A549 (cell line): Measurements from ENCODE around the gene CHKA. TPM values are rescaled to one million over a fixed set of nuclear protein-coding genes. Genes with fewer than 3 reads are reported as not detected.

Source experiments
- ATAC-seq, 2 experiments: fragments of 200-7000 bp in 1 of 2; fragments of >200 bp in 1 of 2; cut with Nextera tagmentation in 1 of 2; cut with Tn5 transposase in 1 of 2; 3 replicates each; pipeline versions ENCODE4 v1.8.0 to v1.9.1; 2018 to 2020; ENCODE audit warnings: mild to moderate bottlenecking in 1 of 2, moderate library complexity in 1 of 2
- CTCF ChIA-PET: fragments of 300-600 bp; sonication (Branson Sonifier 250); formaldehyde crosslinking; extraction: SDS; loops from one replicate; lab custom pipeline; 2021; ENCODE audit warnings: antibody characterized with exemption, inconsistent platforms; lab: Yijun Ruan, JAX
- POLR2A ChIA-PET: fragments of 350-600 bp; formaldehyde crosslinking; extraction: SDS; loops from one replicate; lab custom pipeline; 2021; ENCODE audit warnings: antibody characterized with exemption, inconsistent platforms; lab: Yijun Ruan, JAX
- DNase-seq, 2 experiments: peaks; one replicate each; pipeline versions ENCODE4 v3.0.0 to v3.0.0-alpha.2; 2011 to 2016; ENCODE audit warnings: low read depth in 1 of 2, low spot score in 1 of 2
- FAIRE-seq: peaks from 2 replicates; lab custom pipeline; 2011; peaks lifted over from hg19 to GRCh38; lab: Jason Lieb, UNC
- H3K27ac ChIP-seq, 2 experiments: fragments of >200 bp; sonication (Bioruptor Twin); formaldehyde crosslinking; 3 replicates each; pipeline ENCODE4 v1.5.1; 2016 to 2017
- H3K4me1 ChIP-seq: fragments of >200 bp; sonication (Bioruptor Twin); formaldehyde crosslinking; 3 replicates; pipeline ENCODE4 v1.6.1; 2016
- H3K4me2 ChIP-seq: fragments of >200 bp; sonication (Bioruptor Twin); formaldehyde crosslinking; 3 replicates; pipeline ENCODE4 v1.6.1; 2016
- H3K4me3 ChIP-seq: fragments of >200 bp; sonication (Bioruptor Twin); formaldehyde crosslinking; 3 replicates; pipeline ENCODE4 v1.5.1; 2016
- H3K9me3 ChIP-seq: fragments of >200 bp; sonication (Bioruptor Twin); formaldehyde crosslinking; 3 replicates; pipeline ENCODE4 v1.6.1; 2016
- CHD2 ChIP-seq: fragments of 150-350 bp; IDR thresholded peaks from 2 replicates; pipeline ENCODE4 v1.6.1; 2014; ENCODE audit warnings: low read length; ENCODE audit not compliant: partially characterized antibody
- CTCF ChIP-seq: fragments of >200 bp; sonication (Bioruptor Twin); formaldehyde crosslinking; IDR thresholded peaks from 3 replicates; pipeline ENCODE4 v1.5.1; 2016
- E2F6 ChIP-seq: IDR thresholded peaks from 2 replicates; pipeline ENCODE4 v1.6.1; 2012; ENCODE audit warnings: low read depth, borderline replicate concordance
- FOXS1 ChIP-seq: fragments of 250-450 bp; sonication (Bioruptor Pico); IDR thresholded peaks from 2 replicates; pipeline ENCODE4 v1.5.0; 2020; ENCODE audit warnings: mild to moderate bottlenecking, moderate library complexity
- GATA3 ChIP-seq: IDR thresholded peaks from 2 replicates; pipeline ENCODE4 v1.6.1; 2012; ENCODE audit warnings: borderline replicate concordance
- HDAC2 ChIP-seq: fragments of 200-600 bp; sonication (generic); IDR thresholded peaks from 2 replicates; pipeline ENCODE4 v1.6.1; 2016
- HEYL ChIP-seq: fragments of 250-450 bp; sonication (Bioruptor Pico); IDR thresholded peaks from 2 replicates; pipeline ENCODE4 v1.8.0; 2021; ENCODE audit warnings: mild to moderate bottlenecking, moderate library complexity
- HOXB13 ChIP-seq: fragments of 250-450 bp; sonication (Bioruptor Pico); IDR thresholded peaks from 2 replicates; pipeline ENCODE4 v1.5.0; 2020; ENCODE audit warnings: low read depth, mild to moderate bottlenecking, moderate library complexity
- HOXB5 ChIP-seq: fragments of 250-450 bp; sonication (Bioruptor Pico); IDR thresholded peaks from 2 replicates; pipeline ENCODE4 v1.5.0; 2020; ENCODE audit warnings: mild to moderate bottlenecking, moderate library complexity
- JUNB ChIP-seq: fragments of >200 bp; sonication (Bioruptor Twin); formaldehyde crosslinking; IDR thresholded peaks from 2 replicates; pipeline ENCODE4 v1.6.1; 2016
- KDM5A ChIP-seq: fragments of 200-600 bp; sonication (generic); IDR thresholded peaks from 2 replicates; pipeline ENCODE4 v1.6.1; 2016; ENCODE audit warnings: antibody characterized with exemption, mild to moderate bottlenecking
- MAFK ChIP-seq: fragments of 450-650 bp; IDR thresholded peaks from 2 replicates; pipeline ENCODE4 v1.6.1; 2014; ENCODE audit not compliant: partially characterized antibody
- MAX ChIP-seq: IDR thresholded peaks from 2 replicates; pipeline ENCODE4 v1.6.1; 2012
- NFE2L2 ChIP-seq: fragments of 150-350 bp; conservative IDR thresholded peaks from 2 replicates; pipeline ENCODE4 v1.6.1; 2014; ENCODE audit warnings: low read length
- NR3C1 ChIP-seq: fragments of >200 bp; sonication (Bioruptor Twin); formaldehyde crosslinking; IDR thresholded peaks from 3 replicates; pipeline ENCODE4 v1.6.1; 2017
- PBX3 ChIP-seq: IDR thresholded peaks from 2 replicates; pipeline ENCODE4 v1.6.1; 2012
- POLR2A ChIP-seq: IDR thresholded peaks from 2 replicates; pipeline ENCODE4 v1.6.1; 2012; ENCODE audit warnings: mild to moderate bottlenecking, low read length
- RAD21 ChIP-seq, 2 experiments: fragments of >200 bp in 1 of 2; sonication (Bioruptor Twin) in 1 of 2; formaldehyde crosslinking in 1 of 2; IDR thresholded peaks in 1 of 2; conservative IDR thresholded peaks in 1 of 2; 2 replicates in 1 of 2; 3 replicates in 1 of 2; pipeline ENCODE4 v1.6.1; 2012 to 2018; ENCODE audit warnings: inconsistent platforms in 1 of 2
- RARB ChIP-seq: fragments of 250-450 bp; sonication (Bioruptor Pico); IDR thresholded peaks from 2 replicates; pipeline ENCODE4 v1.8.0; 2021; ENCODE audit warnings: mild to moderate bottlenecking, moderate library complexity
- SMC3 ChIP-seq: fragments of >200 bp; sonication (Bioruptor Twin); formaldehyde crosslinking; IDR thresholded peaks from 3 replicates; pipeline ENCODE4 v1.6.1; 2018; ENCODE audit warnings: inconsistent platforms
- SREBF2 ChIP-seq: fragments of 450-650 bp; IDR thresholded peaks from 2 replicates; pipeline ENCODE4 v1.6.1; 2014; ENCODE audit warnings: mild to moderate bottlenecking, moderate library complexity
- TP53 ChIP-seq: fragments of 250-450 bp; sonication (Bioruptor Pico); IDR thresholded peaks from 2 replicates; pipeline ENCODE4 v1.5.0; 2021; ENCODE audit warnings: mild to moderate bottlenecking, moderate library complexity
- USF2 ChIP-seq: fragments of 450-650 bp; IDR thresholded peaks from 2 replicates; pipeline ENCODE4 v1.6.1; 2014; ENCODE audit warnings: antibody characterized with exemption
- ZFP36 ChIP-seq: fragments of 450-650 bp; IDR thresholded peaks from 2 replicates; pipeline ENCODE4 v1.6.1; 2014; ENCODE audit warnings: borderline replicate concordance; ENCODE audit not compliant: partially characterized antibody
- ZSCAN20 ChIP-seq: fragments of 250-450 bp; sonication (Bioruptor Pico); IDR thresholded peaks from 2 replicates; pipeline ENCODE4 v1.8.0; 2022; ENCODE audit warnings: mild to moderate bottlenecking, moderate library complexity
- WGBS: methylation state at CpG from one replicate; pipeline ENCODE4 v1.1.6; 2017; ENCODE audit errors: missing lambda C conversion rate; 5-methylcytosine and 5-hydroxymethylcytosine counted together
- polyA plus RNA-seq, 4 experiments: library from polyadenylated mRNA; depleted of rRNA in 3 of 4; stranded (reverse); fragments of >200 nt; fragmentation: RNase III in 1 of 4; extraction: RNeasy Plus Mini Kit Qiagen cat#74134 plus additional on column Dnase treatment in 1 of 4; gene quantifications; 2 replicates in 3 of 4; 3 replicates in 1 of 4; pipeline ENCODE4 v1.2.3, GENCODE V29; 2011 to 2017

Gene CHKA
- polyA plus RNA-seq, 2 of the 4 experiments (the other 2 are of a cell fraction): 14.2 to 21.7 TPM

- FAIRE-seq: no peak
- H3K9me3 ChIP-seq: peaks cover 24% of the 10 kb centered on the region
- H3K4me3 ChIP-seq: no peak overlapping the region
- TF ChIP-seq MAFK: no peak
- TF ChIP-seq ZSCAN20: no peak
- TF ChIP-seq GATA3: no peak
- TF ChIP-seq HEYL: no peak
- no peak for TF ChIP-seq RARB (CRISPR knock-in tag)
- no peak for TF ChIP-seq TP53 (CRISPR knock-in tag)
- TF ChIP-seq SMC3: no peak
- DNase-seq: no peak
- ChIA-PET POLR2A (no interaction called here), CTCF (no interaction called here)
- no peak overlapping the region for H3K27ac ChIP-seq
- ATAC-seq: no peak
- no peak overlapping the region for H3K4me2 ChIP-seq
- peaks cover 11% of the 10 kb centered on the region for H3K4me1 ChIP-seq
- 63% methylated on average over 1 of the region's 1 CpG for WGBS
Observed at GRCh38 chr11:68130121-68130520, 8.9 kb upstream of the CHKA start.

- peaks cover 14% of the 10 kb centered on the region for H3K4me1 ChIP-seq
- H3K4me2 ChIP-seq: no peak overlapping the region
- no peak for DNase-seq
- H3K4me3 ChIP-seq: no peak overlapping the region
- no peak for FAIRE-seq
- POLR2A ChIA-PET: no interaction called here
- no peak for TF ChIP-seq HOXB5 (CRISPR knock-in tag)
- no peak for TF ChIP-seq PBX3
- no peak for TF ChIP-seq NR3C1
- TF ChIP-seq HEYL: no peak
- no peak for TF ChIP-seq HDAC2
- TF ChIP-seq NFE2L2: no peak
- no peak for TF ChIP-seq SREBF2
- TF ChIP-seq RAD21 (conservative IDR thresholded peaks at IDR 0.05 in 1 of 2, IDR thresholded peaks at IDR 0.05 in 1 of 2): no peak
- no peak for TF ChIP-seq USF2
- TF ChIP-seq POLR2A: no peak
- TF ChIP-seq JUNB: no peak
- no peak for TF ChIP-seq ZFP36
- TF ChIP-seq KDM5A: no peak
- TF ChIP-seq FOXS1 (CRISPR knock-in tag): no peak
- no peak for TF ChIP-seq CTCF
- no peak for TF ChIP-seq CHD2
- TF ChIP-seq GATA3: no peak
- TF ChIP-seq E2F6: no peak
- no peak for TF ChIP-seq HOXB13
- TF ChIP-seq MAX: no peak
- TF ChIP-seq, all 56 proteins: peak for 0
- ATAC-seq: no peak
- 81% methylated on average over 12 of the region's 15 CpGs for WGBS
- no peak overlapping the region for H3K27ac ChIP-seq
- peaks cover 21% of the 10 kb centered on the region for H3K9me3 ChIP-seq
- CTCF ChIA-PET: interaction anchor here (1.3 kb wide), 1 partner anchor 26 kb away, joined by 4 read pairs; no protein-coding TSS in a partner anchor
Observed at GRCh38 chr11:68128682-68129327, 7.6 kb upstream of the CHKA start.
